ENCODE measurements around the gene FCN1.

DNA sequence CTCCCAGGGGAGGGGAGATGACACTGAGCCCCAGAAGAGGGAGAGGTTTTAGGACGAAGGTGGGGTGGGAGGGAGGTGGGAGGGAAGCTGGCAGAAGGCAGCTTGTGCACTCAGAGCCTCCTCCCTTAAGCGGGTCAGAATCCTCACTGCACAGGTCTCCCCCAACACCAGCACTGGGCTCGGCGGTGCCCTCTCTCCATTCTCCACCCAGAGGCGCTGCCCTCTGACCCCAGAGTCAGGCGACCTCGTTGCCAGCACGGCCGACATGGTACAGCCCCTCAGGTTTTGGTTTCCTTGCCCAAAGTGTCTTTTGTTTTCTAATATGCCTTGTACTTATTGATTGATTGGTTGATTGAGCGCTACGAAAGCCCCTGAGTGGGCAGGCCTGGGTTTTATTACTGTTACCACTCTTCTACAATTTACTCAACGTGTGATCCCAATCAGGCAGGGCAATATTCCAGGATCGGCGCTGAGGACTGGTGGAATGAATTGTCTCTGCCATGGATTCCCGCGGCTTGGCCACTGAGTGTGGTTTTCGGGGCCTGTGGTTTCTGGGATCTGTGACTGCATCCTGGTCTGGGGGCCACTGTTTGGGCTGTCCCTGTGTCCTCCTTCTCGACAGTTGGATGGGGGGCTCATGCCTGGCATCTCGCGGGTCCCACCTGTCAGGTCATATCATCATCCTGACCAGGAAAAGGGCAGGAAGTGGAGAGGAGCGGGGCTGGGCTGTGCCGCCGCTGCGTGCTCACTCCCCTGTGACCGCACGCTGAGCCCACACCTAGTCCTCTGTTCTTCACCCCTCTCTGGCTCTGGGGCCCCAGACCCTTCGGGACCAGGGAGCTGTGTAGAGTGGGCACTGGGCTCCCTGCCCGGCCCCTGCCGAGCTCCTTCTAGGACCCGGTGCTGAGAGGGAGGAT lies 46.7 kb downstream of the FCN1 start:
- TF ChIP-seq, protein P1, sequence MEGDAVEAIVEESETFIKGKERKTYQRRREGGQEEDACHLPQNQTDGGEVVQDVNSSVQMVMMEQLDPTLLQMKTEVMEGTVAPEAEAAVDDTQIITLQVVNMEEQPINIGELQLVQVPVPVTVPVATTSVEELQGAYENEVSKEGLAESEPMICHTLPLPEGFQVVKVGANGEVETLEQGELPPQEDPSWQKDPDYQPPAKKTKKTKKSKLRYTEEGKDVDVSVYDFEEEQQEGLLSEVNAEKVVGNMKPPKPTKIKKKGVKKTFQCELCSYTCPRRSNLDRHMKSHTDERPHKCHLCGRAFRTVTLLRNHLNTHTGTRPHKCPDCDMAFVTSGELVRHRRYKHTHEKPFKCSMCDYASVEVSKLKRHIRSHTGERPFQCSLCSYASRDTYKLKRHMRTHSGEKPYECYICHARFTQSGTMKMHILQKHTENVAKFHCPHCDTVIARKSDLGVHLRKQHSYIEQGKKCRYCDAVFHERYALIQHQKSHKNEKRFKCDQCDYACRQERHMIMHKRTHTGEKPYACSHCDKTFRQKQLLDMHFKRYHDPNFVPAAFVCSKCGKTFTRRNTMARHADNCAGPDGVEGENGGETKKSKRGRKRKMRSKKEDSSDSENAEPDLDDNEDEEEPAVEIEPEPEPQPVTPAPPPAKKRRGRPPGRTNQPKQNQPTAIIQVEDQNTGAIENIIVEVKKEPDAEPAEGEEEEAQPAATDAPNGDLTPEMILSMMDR (IDR thresholded peaks at IDR 0.05): no peak
- TF ChIP-seq EP300 (IDR thresholded peaks at IDR 0.05): no peak
